Left renal pelvis (tissue), 4 donors: ENCODE data around the gene MESD. TPM values are rescaled to one million over a fixed set of nuclear protein-coding genes. Genes with fewer than 3 reads are reported as not detected.

Experiments
- DNase-seq, 4 donors: peaks; one replicate each; pipeline ENCODE4 v3.0.0-alpha.2; 2013; ENCODE audit warnings: low read depth in 4 of 4, low spot score in 3 of 4
- polyA plus RNA-seq, 4 donors: library from polyadenylated mRNA; unstranded; fragments of 120-200 nt; gene quantifications; one replicate each; pipeline ENCODE4 v1.2.1, GENCODE V29; 2013; ENCODE audit not compliant: insufficient read length in 4 of 4

The MESD gene
- 10 to 100 TPM; 31.1 to 48.6 (median 40.1) TPM for polyA plus RNA-seq

GRCh38 chr15:80989518-80990478 lies at the start of gene MESD:
MESD (minus strand) TSS chr15:80989819; CDS start chr15:80989791, 28 bp downstream.
- peak; percentile 87 to 93 (median 91) for DNase-seq

- DNase-seq, result no peak
Measured at GRCh38 chr15:81038975-81039607, 49.5 kb upstream of the MESD start.

- DNase-seq, result no peak
Measured at GRCh38 chr15:81037952-81038743, 48.5 kb upstream of the MESD start.

- no peak for DNase-seq
Measured at GRCh38 chr15:81033508-81033907, 43.9 kb upstream of the MESD start.

- DNase-seq, result no peak
Measured at GRCh38 chr15:81032818-81033217, 43.2 kb upstream of the MESD start.

- no peak for DNase-seq
Measured at GRCh38 chr15:81032355-81032754, 42.7 kb upstream of the MESD start.

- DNase-seq, result no peak
Measured at GRCh38 chr15:81031203-81031602, 41.6 kb upstream of the MESD start.

- DNase-seq, result no peak
Measured at GRCh38 chr15:81030301-81030750, 40.7 kb upstream of the MESD start.

- no peak for DNase-seq
Measured at GRCh38 chr15:81029414-81030300, 40.0 kb upstream of the MESD start.

GRCh38 chr15:81026836-81027599 lies 37.4 kb upstream of the MESD start:
- no peak for DNase-seq

GRCh38 chr15:81025721-81026370 lies 36.2 kb upstream of the MESD start:
- DNase-seq, result no peak

- no peak for DNase-seq
Measured at GRCh38 chr15:81024936-81025335, 35.3 kb upstream of the MESD start.

GRCh38 chr15:81024265-81024872 lies 34.8 kb upstream of the MESD start:
- no peak for DNase-seq

GRCh38 chr15:81023483-81024264 lies 34.1 kb upstream of the MESD start:
- no peak for DNase-seq

GRCh38 chr15:81021321-81021720 lies 31.7 kb upstream of the MESD start:
- no peak for DNase-seq

- no peak for DNase-seq
Measured at GRCh38 chr15:81018197-81018596, 28.6 kb upstream of the MESD start.

GRCh38 chr15:81016489-81017068 lies 27.0 kb upstream of the MESD start:
- DNase-seq, result no peak
